AG04449 (cell line): ENCODE data around the gene OSBPL6.

Experiments
- CTCF ChIA-PET: fragments of 350-600 bp; formaldehyde crosslinking; extraction: SDS; loops from one replicate; lab custom pipeline; 2021; ENCODE audit warnings: antibody characterized with exemption; lab: Yijun Ruan, JAX
- POLR2A ChIA-PET: fragments of 400-600, 350-600 bp; formaldehyde crosslinking; extraction: SDS; loops from one replicate; lab custom pipeline; 2020; ENCODE audit warnings: antibody characterized with exemption, inconsistent platforms; lab: Yijun Ruan, JAX
- DNase-seq: peaks from one replicate; pipeline ENCODE4 v3.0.0-alpha.2; 2010; ENCODE audit warnings: low read depth, low spot score
- H3K4me3 ChIP-seq: 2 replicates; pipeline ENCODE4 v1.5.1; 2011; ENCODE audit warnings: low read depth, mild to moderate bottlenecking, control low read depth, low read length
- CTCF ChIP-seq: IDR thresholded peaks from one replicate; pipeline ENCODE4 v1.5.1; 2011; ENCODE audit warnings: mild to moderate bottlenecking, moderate library complexity, low read length, control low read depth, inconsistent platforms; ENCODE audit not compliant: insufficient read depth; ENCODE audit errors: missing control alignments

The OSBPL6 gene

GRCh38 chr2:178157574-178157973 is 36.7 kb upstream of the OSBPL6 start:
- CTCF ChIA-PET = interaction anchor here (1.3 to 1.7 kb wide), 2 partner anchors 256 to 262 kb away, joined by 5 to 6 read pairs; no protein-coding TSS in a partner anchor
- no peak overlapping the region for H3K4me3 ChIP-seq
- no peak for DNase-seq
- TF ChIP-seq CTCF = no peak
- POLR2A ChIA-PET = no interaction called here

DNA sequence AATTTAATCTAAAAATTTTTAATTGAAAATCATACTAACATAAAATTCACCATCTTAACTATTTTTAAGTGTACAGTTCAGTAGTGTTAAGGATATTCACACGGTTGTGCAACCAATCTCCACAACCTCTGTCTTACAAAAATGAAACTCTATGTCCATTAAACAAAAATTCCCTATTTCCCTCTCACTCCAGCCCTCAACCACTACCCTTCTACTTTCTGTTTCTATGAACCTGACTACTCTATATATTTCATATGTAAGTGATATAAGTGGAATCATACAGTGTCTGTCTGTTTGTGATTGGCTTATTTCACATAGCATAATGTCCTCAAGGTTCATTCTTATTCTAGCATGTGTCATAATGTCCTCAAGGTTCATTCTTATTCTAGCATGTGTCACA is 34.3 kb upstream of the OSBPL6 start:
- no peak overlapping the region for H3K4me3 ChIP-seq
- no peak for DNase-seq
- POLR2A ChIA-PET = no interaction called here
- CTCF ChIA-PET = no interaction called here
- TF ChIP-seq CTCF = no peak

- H3K4me3 ChIP-seq = no peak overlapping the region
- no peak for TF ChIP-seq CTCF
- CTCF ChIA-PET = no interaction called here
- POLR2A ChIA-PET = no interaction called here
- no peak for DNase-seq
Observed at GRCh38 chr2:178160601-178161000, 33.7 kb upstream of the OSBPL6 start.

- DNase-seq = no peak
- CTCF ChIA-PET = interaction anchor here (0.7 kb wide), 1 partner anchor 13 kb away, joined by 3 read pairs; no protein-coding TSS in a partner anchor
- POLR2A ChIA-PET = no interaction called here
- TF ChIP-seq CTCF = no peak
- no peak overlapping the region for H3K4me3 ChIP-seq
Observed at GRCh38 chr2:178163395-178163794, 30.9 kb upstream of the OSBPL6 start.

DNA sequence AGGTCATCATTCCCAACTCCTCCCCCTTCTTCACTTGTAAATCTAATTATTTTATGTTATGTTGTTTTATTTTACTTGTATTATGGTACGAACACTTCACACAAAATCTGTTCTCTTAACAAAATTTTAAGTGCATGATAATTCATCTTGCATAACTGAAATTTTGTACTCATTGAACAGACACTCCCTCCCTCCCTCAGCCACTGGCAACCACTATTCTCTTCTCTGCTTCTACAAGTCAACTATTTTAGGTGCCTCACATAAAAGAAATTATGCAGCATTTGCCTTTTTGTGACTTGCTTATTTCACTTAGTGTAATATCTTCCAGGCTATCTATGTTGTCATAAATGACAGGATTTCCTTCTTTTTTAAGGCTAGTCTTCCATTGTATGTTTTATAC is 30.4 kb upstream of the OSBPL6 start:
- ChIA-PET POLR2A (no interaction called here), CTCF (no interaction called here)
- DNase-seq = no peak
- H3K4me3 ChIP-seq = no peak overlapping the region
- TF ChIP-seq CTCF = no peak

DNA sequence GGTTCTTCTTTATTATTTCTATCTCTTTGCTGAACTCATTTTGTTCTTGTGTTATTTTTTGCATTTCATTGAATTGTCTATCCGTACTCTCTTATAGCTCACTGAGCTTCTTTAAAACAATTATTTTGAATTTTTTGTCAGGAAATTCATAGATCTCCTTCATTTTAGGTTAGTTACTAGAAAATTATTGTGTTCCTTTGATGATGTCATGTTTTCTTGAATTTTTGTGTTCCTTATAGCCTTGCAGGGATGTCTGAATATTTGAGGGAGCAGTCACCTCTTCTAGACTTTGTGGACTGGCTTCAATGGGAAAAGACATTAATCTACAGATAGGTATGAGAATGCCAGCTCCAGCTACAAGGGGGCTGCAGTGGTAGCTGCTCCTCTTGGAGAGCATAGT is 20.7 kb upstream of the OSBPL6 start:
- no peak for TF ChIP-seq CTCF
- no peak for DNase-seq
- ChIA-PET POLR2A (no interaction called here), CTCF (interaction anchor here (0.9 to 1.4 kb wide), 2 partner anchors 61 to 245 kb away, joined by 3 read pairs; partner anchors contain the start of gene RBM45)
- H3K4me3 ChIP-seq = no peak overlapping the region
